A549 (cell line): ENCODE data around the gene LAMP1. TPM values are rescaled to one million over a fixed set of nuclear protein-coding genes. Genes with fewer than 3 reads are reported as not detected.

ENCODE experiments used
- ATAC-seq, 2 experiments: fragments of 200-7000 bp in 1 of 2; fragments of >200 bp in 1 of 2; cut with Nextera tagmentation in 1 of 2; cut with Tn5 transposase in 1 of 2; 3 replicates each; pipeline versions ENCODE4 v1.8.0 to v1.9.1; 2018 to 2020; ENCODE audit warnings: mild to moderate bottlenecking in 1 of 2, moderate library complexity in 1 of 2
- CTCF ChIA-PET: fragments of 300-600 bp; sonication (Branson Sonifier 250); formaldehyde crosslinking; extraction: SDS; loops from one replicate; lab custom pipeline; 2021; ENCODE audit warnings: antibody characterized with exemption, inconsistent platforms; lab: Yijun Ruan, JAX
- POLR2A ChIA-PET: fragments of 350-600 bp; formaldehyde crosslinking; extraction: SDS; loops from one replicate; lab custom pipeline; 2021; ENCODE audit warnings: antibody characterized with exemption, inconsistent platforms; lab: Yijun Ruan, JAX
- DNase-seq, 2 experiments: peaks; one replicate each; pipeline versions ENCODE4 v3.0.0 to v3.0.0-alpha.2; 2011 to 2016; ENCODE audit warnings: low read depth in 1 of 2, low spot score in 1 of 2
- FAIRE-seq: peaks from 2 replicates; lab custom pipeline; 2011; peaks lifted over from hg19 to GRCh38; lab: Jason Lieb, UNC
- H3K27ac ChIP-seq, 2 experiments: fragments of >200 bp; sonication (Bioruptor Twin); formaldehyde crosslinking; 3 replicates each; pipeline ENCODE4 v1.5.1; 2016 to 2017
- H3K4me1 ChIP-seq: fragments of >200 bp; sonication (Bioruptor Twin); formaldehyde crosslinking; 3 replicates; pipeline ENCODE4 v1.6.1; 2016
- H3K4me2 ChIP-seq: fragments of >200 bp; sonication (Bioruptor Twin); formaldehyde crosslinking; 3 replicates; pipeline ENCODE4 v1.6.1; 2016
- H3K4me3 ChIP-seq: fragments of >200 bp; sonication (Bioruptor Twin); formaldehyde crosslinking; 3 replicates; pipeline ENCODE4 v1.5.1; 2016
- H3K9me3 ChIP-seq: fragments of >200 bp; sonication (Bioruptor Twin); formaldehyde crosslinking; 3 replicates; pipeline ENCODE4 v1.6.1; 2016
- BCL3 ChIP-seq: fragments of >200 bp; sonication (Bioruptor Twin); formaldehyde crosslinking; IDR thresholded peaks from 3 replicates; pipeline ENCODE4 v1.6.1; 2016
- CBX2 ChIP-seq: fragments of 200-600 bp; sonication (generic); IDR thresholded peaks from 2 replicates; pipeline ENCODE4 v1.6.1; 2016; ENCODE audit warnings: low read depth, mild to moderate bottlenecking, borderline replicate concordance
- CHD2 ChIP-seq: fragments of 150-350 bp; IDR thresholded peaks from 2 replicates; pipeline ENCODE4 v1.6.1; 2014; ENCODE audit warnings: low read length; ENCODE audit not compliant: partially characterized antibody
- E2F6 ChIP-seq: IDR thresholded peaks from 2 replicates; pipeline ENCODE4 v1.6.1; 2012; ENCODE audit warnings: low read depth, borderline replicate concordance
- FOSB ChIP-seq: fragments of 250-450 bp; sonication (Bioruptor Pico); IDR thresholded peaks from 2 replicates; pipeline ENCODE4 v1.5.0; 2020; ENCODE audit warnings: mild to moderate bottlenecking, moderate library complexity
- FOSL2 ChIP-seq, 2 experiments: fragments of 450-650 bp in 1 of 2; fragments of >200 bp in 1 of 2; sonication (Bioruptor Twin) in 1 of 2; formaldehyde crosslinking; IDR thresholded peaks; 2 replicates each; pipeline versions ENCODE4 v1.5.0 to v1.6.1; 2016 to 2020; ENCODE audit warnings: mild to moderate bottlenecking in 1 of 2, moderate library complexity in 1 of 2
- FOXS1 ChIP-seq: fragments of 250-450 bp; sonication (Bioruptor Pico); IDR thresholded peaks from 2 replicates; pipeline ENCODE4 v1.5.0; 2020; ENCODE audit warnings: mild to moderate bottlenecking, moderate library complexity
- HDAC2 ChIP-seq: fragments of 200-600 bp; sonication (generic); IDR thresholded peaks from 2 replicates; pipeline ENCODE4 v1.6.1; 2016
- HOXB5 ChIP-seq: fragments of 250-450 bp; sonication (Bioruptor Pico); IDR thresholded peaks from 2 replicates; pipeline ENCODE4 v1.5.0; 2020; ENCODE audit warnings: mild to moderate bottlenecking, moderate library complexity
- KDM5A ChIP-seq: fragments of 200-600 bp; sonication (generic); IDR thresholded peaks from 2 replicates; pipeline ENCODE4 v1.6.1; 2016; ENCODE audit warnings: antibody characterized with exemption, mild to moderate bottlenecking
- MAX ChIP-seq: IDR thresholded peaks from 2 replicates; pipeline ENCODE4 v1.6.1; 2012
- NR3C1 ChIP-seq: fragments of >200 bp; sonication (Bioruptor Twin); formaldehyde crosslinking; IDR thresholded peaks from 3 replicates; pipeline ENCODE4 v1.6.1; 2017
- POLR2AphosphoS2 ChIP-seq: conservative IDR thresholded peaks from 2 replicates; pipeline ENCODE4 v1.6.1; 2012; ENCODE audit warnings: low read length, improper control_type of control experiment, inconsistent platforms
- REST ChIP-seq: fragments of 200-600 bp; sonication (generic); IDR thresholded peaks from 2 replicates; pipeline ENCODE4 v1.6.1; 2016; ENCODE audit warnings: antibody characterized with exemption, mild to moderate bottlenecking, moderate library complexity
- RFX5 ChIP-seq: fragments of 450-650 bp; IDR thresholded peaks from 2 replicates; pipeline ENCODE4 v1.7.1; 2014; ENCODE audit warnings: antibody characterized with exemption, mild to moderate bottlenecking, moderate library complexity
- SMC3 ChIP-seq: fragments of >200 bp; sonication (Bioruptor Twin); formaldehyde crosslinking; IDR thresholded peaks from 3 replicates; pipeline ENCODE4 v1.6.1; 2018; ENCODE audit warnings: inconsistent platforms
- SREBF2 ChIP-seq: fragments of 450-650 bp; IDR thresholded peaks from 2 replicates; pipeline ENCODE4 v1.6.1; 2014; ENCODE audit warnings: mild to moderate bottlenecking, moderate library complexity
- WGBS: methylation state at CpG from one replicate; pipeline ENCODE4 v1.1.6; 2017; ENCODE audit errors: missing lambda C conversion rate; 5-methylcytosine and 5-hydroxymethylcytosine counted together
- polyA plus RNA-seq, 4 experiments: library from polyadenylated mRNA; depleted of rRNA in 3 of 4; stranded (reverse); fragments of >200 nt; fragmentation: RNase III in 1 of 4; extraction: RNeasy Plus Mini Kit Qiagen cat#74134 plus additional on column Dnase treatment in 1 of 4; gene quantifications; 2 replicates in 3 of 4; 3 replicates in 1 of 4; pipeline ENCODE4 v1.2.3, GENCODE V29; 2011 to 2017

Gene LAMP1
- polyA plus RNA-seq, 2 of the 4 experiments (the other 2 are of a cell fraction), result 58.7 to 114 TPM

- FAIRE-seq, result no peak
- ChIA-PET CTCF (interaction anchor here (0.9 to 1.7 kb wide), 2 partner anchors 13 to 49 kb away, joined by 3 read pairs; no protein-coding TSS in a partner anchor), POLR2A (no interaction called here)
- no peak overlapping the region for H3K4me3 ChIP-seq
- H3K4me2 ChIP-seq, result no peak overlapping the region
- no peak for ATAC-seq
- no peak overlapping the region for H3K27ac ChIP-seq
- no peaks in the 10 kb centered on the region for H3K4me1 ChIP-seq
- WGBS, result 72% methylated on average over 9 of the region's 17 CpGs
- no peak for TF ChIP-seq SREBF2
- no peak for TF ChIP-seq MAX
- TF ChIP-seq NR3C1, result no peak
- TF ChIP-seq E2F6, result no peak
- TF ChIP-seq HDAC2, result no peak
- no peak for DNase-seq
- H3K9me3 ChIP-seq, result no peaks in the 10 kb centered on the region
These were observed 40.5 kb downstream of the LAMP1 start for GRCh38 chr13:113337556-113337955.

- Histone ChIP-seq H3K4me1 (no peaks in the 10 kb centered on the region), H3K4me2 (no peak overlapping the region), H3K9me3 (no peaks in the 10 kb centered on the region), H3K27ac (no peak overlapping the region), H3K4me3 (no peak overlapping the region)
- no peak for FAIRE-seq
- ATAC-seq, result no peak
- TF ChIP-seq MAX (no peak), FOSB (CRISPR knock-in tag) (no peak), CHD2 (no peak), BCL3 (no peak), REST (no peak), KDM5A (no peak), RFX5 (no peak), HOXB5 (CRISPR knock-in tag) (no peak), POLR2AphosphoS2 (no peak), SMC3 (no peak), FOSL2 (IDR thresholded peaks at IDR 0.05) (no peak), FOSL2 (CRISPR knock-in tag; IDR thresholded peaks at IDR 0.05) (no peak), FOXS1 (CRISPR knock-in tag) (no peak), E2F6 (no peak)
- ChIA-PET CTCF (no interaction called here), POLR2A (no interaction called here)
- DNase-seq, result no peak
- 90% methylated on average over 16 of the region's 20 CpGs for WGBS
These were observed 40.9 kb downstream of the LAMP1 start for GRCh38 chr13:113337976-113338375.

GRCh38 chr13:113338451-113338850 is 41.4 kb downstream of the LAMP1 start:
- no peak for TF ChIP-seq CBX2
- TF ChIP-seq, all 56 proteins: peak for 0
- Histone ChIP-seq H3K4me3 (no peak overlapping the region), H3K4me1 (no peaks in the 10 kb centered on the region), H3K4me2 (no peak overlapping the region), H3K9me3 (no peaks in the 10 kb centered on the region), H3K27ac (no peak overlapping the region)
- ATAC-seq (no peak), DNase-seq (no peak), FAIRE-seq (no peak)
- CTCF ChIA-PET, result no interaction called here
- WGBS, result 74% methylated on average over 11 of the region's 15 CpGs
- POLR2A ChIA-PET, result no interaction called here
